HEK293T (cell line): ENCODE data around the gene MAP2K2.

Source experiments
- CTCF ChIA-PET: fragments of 350-600 bp; formaldehyde crosslinking; extraction: SDS; loops from one replicate; lab custom pipeline; 2021; ENCODE audit warnings: antibody characterized with exemption, inconsistent platforms; lab: Yijun Ruan, JAX
- POLR2A ChIA-PET: fragments of 350-600 bp; formaldehyde crosslinking; extraction: SDS; loops from one replicate; lab custom pipeline; 2020; ENCODE audit warnings: antibody characterized with exemption, inconsistent platforms; lab: Yijun Ruan, JAX
- DNase-seq: peaks from one replicate; pipeline ENCODE4 v3.0.0; 2012; ENCODE audit warnings: mixed read lengths; ENCODE audit errors: extremely low spot score
- ARNT ChIP-seq: fragments of 450-650 bp; IDR thresholded peaks from 2 replicates; pipeline ENCODE4 v1.6.1; 2017; ENCODE audit warnings: mild to moderate bottlenecking
- BHLHE40 ChIP-seq: fragments of 450-650 bp; IDR thresholded peaks from 2 replicates; pipeline ENCODE4 v1.6.1; 2016; ENCODE audit warnings: mild to moderate bottlenecking, moderate library complexity, borderline replicate concordance
- CTBP1 ChIP-seq: fragments of 450-650 bp; IDR thresholded peaks from 2 replicates; pipeline ENCODE4 v1.6.1; 2016; ENCODE audit warnings: borderline replicate concordance
- ELF4 ChIP-seq: fragments of 450-650 bp; IDR thresholded peaks from 2 replicates; pipeline ENCODE4 v1.6.1; 2017; ENCODE audit warnings: antibody characterized with exemption
- FOXA1 ChIP-seq: fragments of 450-650 bp; IDR thresholded peaks from 2 replicates; pipeline ENCODE4 v1.6.1; 2016; ENCODE audit warnings: mild to moderate bottlenecking
- FOXK2 ChIP-seq: fragments of 450-650 bp; IDR thresholded peaks from 2 replicates; pipeline ENCODE4 v1.6.1; 2016; ENCODE audit warnings: mild to moderate bottlenecking
- FOXM1 ChIP-seq: fragments of 450-650 bp; IDR thresholded peaks from 2 replicates; pipeline ENCODE4 v1.6.1; 2017; ENCODE audit warnings: mild to moderate bottlenecking, borderline replicate concordance
- HDGF ChIP-seq: fragments of 450-650 bp; IDR thresholded peaks from 2 replicates; pipeline ENCODE4 v1.6.1; 2017; ENCODE audit warnings: antibody characterized with exemption, borderline replicate concordance
- L3MBTL2 ChIP-seq: fragments of 450-650 bp; conservative IDR thresholded peaks from 2 replicates; pipeline ENCODE4 v1.6.1; 2016; ENCODE audit warnings: mild to moderate bottlenecking
- LEF1 ChIP-seq: fragments of 450-650 bp; IDR thresholded peaks from 2 replicates; pipeline ENCODE4 v1.6.1; 2017; ENCODE audit warnings: mild to moderate bottlenecking, borderline replicate concordance
- NFRKB ChIP-seq: fragments of 450-650 bp; IDR thresholded peaks from 2 replicates; pipeline ENCODE4 v1.6.1; 2016; ENCODE audit warnings: mild to moderate bottlenecking, moderate library complexity
- SP1 ChIP-seq: fragments of 450-650 bp; IDR thresholded peaks from 2 replicates; pipeline ENCODE4 v1.6.1; 2017
- SUZ12 ChIP-seq: fragments of 450-650 bp; IDR thresholded peaks from 2 replicates; pipeline ENCODE4 v1.6.1; 2016; ENCODE audit warnings: mild to moderate bottlenecking
- TARDBP ChIP-seq: fragments of 450-650 bp; IDR thresholded peaks from 2 replicates; pipeline ENCODE4 v1.6.1; 2016
- ZNF384 ChIP-seq: fragments of 450-650 bp; IDR thresholded peaks from 2 replicates; pipeline ENCODE4 v1.6.1; 2016
- TF ChIP-seq, protein P1 (sequence below): fragments of 450-650 bp; IDR thresholded peaks from 2 replicates; pipeline ENCODE4 v1.6.1; 2016

The MAP2K2 gene

DNA sequence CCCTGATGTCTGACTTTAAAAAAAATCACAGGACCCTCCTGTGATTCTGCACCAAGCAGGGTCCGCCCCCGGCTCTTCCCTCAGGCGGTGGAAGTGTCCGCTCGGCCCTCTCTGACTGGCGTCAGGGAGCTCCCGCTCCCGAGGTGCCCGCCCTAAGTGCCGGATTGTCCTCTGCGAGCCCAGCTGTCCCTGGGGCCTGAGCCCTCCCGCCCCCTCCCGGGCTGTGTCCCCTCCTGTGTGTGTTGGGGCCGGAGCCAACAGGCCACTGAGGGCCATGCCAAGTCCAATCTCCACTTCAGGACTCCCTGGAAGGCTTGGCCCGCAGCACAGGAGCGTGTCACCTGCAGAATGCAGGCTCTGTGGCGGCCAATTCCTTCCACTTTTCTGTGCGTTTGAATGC lies 25.4 kb downstream of the MAP2K2 start:
- ChIA-PET POLR2A (interaction anchor here (2.0 kb wide), 1 partner anchor 11 kb away, joined by 4 read pairs; no protein-coding TSS in a partner anchor), CTCF (no interaction called here)
- TF ChIP-seq CTBP1 (no peak), BHLHE40 (no peak), FOXK2 (no peak), ZNF384 (no peak), SUZ12 (no peak), TARDBP (no peak), L3MBTL2 (no peak), ARNT (no peak), SP1 (no peak), ELF4 (no peak)
- TF ChIP-seq, protein P1, sequence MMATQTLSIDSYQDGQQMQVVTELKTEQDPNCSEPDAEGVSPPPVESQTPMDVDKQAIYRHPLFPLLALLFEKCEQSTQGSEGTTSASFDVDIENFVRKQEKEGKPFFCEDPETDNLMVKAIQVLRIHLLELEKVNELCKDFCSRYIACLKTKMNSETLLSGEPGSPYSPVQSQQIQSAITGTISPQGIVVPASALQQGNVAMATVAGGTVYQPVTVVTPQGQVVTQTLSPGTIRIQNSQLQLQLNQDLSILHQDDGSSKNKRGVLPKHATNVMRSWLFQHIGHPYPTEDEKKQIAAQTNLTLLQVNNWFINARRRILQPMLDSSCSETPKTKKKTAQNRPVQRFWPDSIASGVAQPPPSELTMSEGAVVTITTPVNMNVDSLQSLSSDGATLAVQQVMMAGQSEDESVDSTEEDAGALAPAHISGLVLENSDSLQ: no peak
- DNase-seq: no peak

DNA sequence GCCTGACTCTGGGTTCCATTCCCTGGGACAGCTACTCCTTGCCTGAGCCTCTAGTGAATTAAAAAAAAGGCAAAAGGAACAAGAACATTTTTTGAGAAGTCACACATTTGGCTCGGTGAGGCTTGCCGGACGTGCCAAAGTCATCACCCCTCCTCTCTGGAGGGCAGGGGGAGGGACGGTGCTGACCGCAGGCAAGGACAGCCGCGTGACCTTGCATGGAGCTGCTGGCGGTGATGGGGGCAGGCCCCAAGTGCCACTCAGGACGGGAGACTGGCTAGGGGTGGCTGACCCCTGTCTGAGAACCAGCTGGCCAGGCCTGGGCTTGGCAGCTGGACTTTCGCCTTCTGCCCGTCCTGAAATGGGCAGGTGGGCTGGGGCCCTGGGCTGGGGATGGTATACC lies 26.4 kb downstream of the MAP2K2 start:
- TF ChIP-seq BHLHE40 (no peak), TARDBP (no peak), CTBP1 (no peak), NFRKB (no peak), ELF4 (no peak), FOXK2 (no peak), ZNF384 (no peak), SUZ12 (no peak), SP1 (no peak), ARNT (no peak), FOXA1 (no peak), HDGF (no peak), FOXM1 (no peak), L3MBTL2 (no peak)
- TF ChIP-seq, protein P1: no peak
- POLR2A ChIA-PET: interaction anchor here (2.0 kb wide), 1 partner anchor 10 kb away, joined by 4 read pairs; no protein-coding TSS in a partner anchor
- no peak for DNase-seq
- CTCF ChIA-PET: no interaction called here

DNA sequence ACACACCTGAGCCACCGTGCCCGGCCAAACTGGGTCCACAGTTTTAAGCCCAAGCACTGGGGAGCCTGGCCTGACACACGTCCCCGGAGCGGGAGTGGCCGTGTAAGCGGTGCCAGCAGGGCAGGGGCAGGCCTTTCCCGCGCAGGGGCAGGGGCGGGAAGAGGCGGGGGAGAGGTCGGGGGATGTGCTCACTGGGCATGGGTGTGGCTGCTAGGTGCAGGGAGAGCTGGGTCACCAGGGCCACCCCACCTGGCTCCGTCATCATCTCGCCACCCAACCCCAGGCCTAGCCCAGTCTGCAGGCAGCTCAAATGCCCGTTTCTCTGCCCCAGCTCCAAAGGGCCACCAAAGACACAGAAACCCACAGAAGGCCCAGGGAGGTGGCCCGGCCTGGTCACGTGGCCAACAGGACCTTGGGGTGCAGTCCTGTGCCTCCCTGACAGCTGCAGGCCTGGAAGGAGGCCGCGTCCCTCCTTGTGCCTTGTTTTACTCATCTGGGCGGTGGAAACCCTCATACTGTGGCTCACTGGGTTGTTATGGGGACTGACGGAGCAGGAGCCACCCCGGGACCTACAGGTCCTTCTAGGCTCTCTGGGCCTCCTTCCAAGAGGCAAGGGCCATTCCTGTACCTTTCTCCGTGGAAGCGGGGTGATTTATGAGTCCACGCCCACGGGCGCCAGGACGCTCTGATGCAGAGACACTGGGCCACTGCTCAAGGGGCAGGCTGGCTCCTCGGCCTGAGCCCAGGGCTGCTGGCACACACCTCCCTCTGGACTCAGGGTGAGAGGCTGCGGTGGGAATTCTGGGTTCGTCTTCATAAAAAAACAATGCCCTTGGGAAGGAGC lies 27.7 kb downstream of the MAP2K2 start:
- POLR2A ChIA-PET: interaction anchor here (0.7 kb wide), 1 partner anchor 21 kb away, joined by 3 read pairs; no protein-coding TSS in a partner anchor
- no peak for DNase-seq
- TF ChIP-seq FOXA1 (no peak), NFRKB (no peak), ARNT (no peak), ZNF384 (no peak), HDGF (no peak)
- CTCF ChIA-PET: no interaction called here

DNA sequence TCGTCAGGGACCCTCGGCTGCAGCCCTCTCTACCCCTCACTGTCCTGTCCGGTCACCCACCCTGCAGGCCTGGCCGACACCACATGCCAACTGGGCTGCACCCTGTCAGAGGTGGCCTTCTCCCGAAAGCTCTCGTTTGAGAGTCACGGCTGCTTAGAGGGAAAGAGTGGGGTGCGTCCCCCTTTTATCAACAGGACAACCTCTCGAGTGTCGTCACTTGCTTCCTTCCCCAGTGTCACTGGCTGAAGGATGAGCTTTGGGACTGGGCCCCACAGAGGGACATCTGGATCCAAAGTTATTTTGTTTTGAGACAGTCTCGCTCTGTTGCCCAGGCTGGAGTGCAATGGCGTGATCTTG lies 28.5 kb downstream of the MAP2K2 start:
- TF ChIP-seq, protein P1: no peak
- no peak for TF ChIP-seq SUZ12
- no peak for TF ChIP-seq FOXM1
- TF ChIP-seq ZNF384: no peak
- TF ChIP-seq SP1: no peak
- no peak for TF ChIP-seq LEF1
- TF ChIP-seq ARNT: no peak
- TF ChIP-seq CTBP1: no peak
- TF ChIP-seq TARDBP: no peak
- no peak for TF ChIP-seq ELF4
- no peak for TF ChIP-seq HDGF
- no peak for TF ChIP-seq NFRKB
- no peak for TF ChIP-seq BHLHE40
- no peak for TF ChIP-seq FOXA1
- no peak for TF ChIP-seq FOXK2
- no peak for TF ChIP-seq L3MBTL2
- ChIA-PET CTCF (interaction anchor here (1.4 kb wide), 1 partner anchor 9 kb away, joined by 3 read pairs; no protein-coding TSS in a partner anchor), POLR2A (no interaction called here)
- DNase-seq: no peak

DNA sequence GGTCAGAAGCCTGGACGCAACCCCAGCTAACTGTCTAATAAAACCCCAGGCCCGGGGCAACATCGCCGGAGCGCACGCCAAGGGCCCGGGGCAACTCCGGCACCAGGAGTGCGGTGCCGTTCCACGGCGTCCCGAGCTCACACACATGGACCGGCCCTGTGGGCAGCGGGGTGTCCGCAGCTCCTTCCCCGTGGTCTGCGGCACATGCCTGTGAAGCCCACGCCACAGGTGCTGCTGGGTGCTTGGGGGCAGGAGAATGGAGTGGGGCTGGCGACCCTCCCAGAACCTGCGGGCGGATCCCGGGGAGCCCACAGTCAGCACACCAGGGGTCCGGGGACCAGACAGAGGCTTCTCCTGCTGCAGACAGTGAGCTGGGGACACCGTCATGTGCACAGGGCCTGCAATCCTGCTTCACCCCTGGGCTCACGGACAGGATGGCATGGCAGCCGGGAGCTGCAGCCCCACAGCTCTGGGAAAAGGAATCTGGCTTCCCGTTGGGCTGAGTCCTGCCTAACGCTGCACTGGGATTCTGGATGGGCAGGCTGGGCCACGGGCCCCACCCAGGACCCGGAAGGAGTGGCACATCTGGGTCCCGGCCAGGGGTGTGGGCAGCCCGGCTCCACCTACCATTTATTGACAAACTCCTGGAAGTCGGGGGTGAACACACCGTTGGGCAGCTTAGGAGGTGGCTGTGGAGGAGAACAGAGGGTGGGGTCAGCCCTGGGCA lies 29.0 kb downstream of the MAP2K2 start:
- POLR2A ChIA-PET: no interaction called here
- TF ChIP-seq FOXM1: no peak
- no peak for TF ChIP-seq ELF4
- no peak for TF ChIP-seq FOXA1
- TF ChIP-seq ZNF384: no peak
- no peak for TF ChIP-seq ARNT
- no peak for TF ChIP-seq NFRKB
- TF ChIP-seq CTBP1: no peak
- no peak for TF ChIP-seq BHLHE40
- TF ChIP-seq LEF1: no peak
- no peak for TF ChIP-seq SP1
- TF ChIP-seq SUZ12: no peak
- TF ChIP-seq, protein P1: no peak
- no peak for DNase-seq
- CTCF ChIA-PET: interaction anchor here (1.4 kb wide), 1 partner anchor 10 kb away, joined by 3 read pairs; no protein-coding TSS in a partner anchor
